Ascending aorta (tissue), 2 donors: ENCODE results near the gene PPP1R1B. TPM values are rescaled to one million over a fixed set of nuclear protein-coding genes. Genes with fewer than 3 reads are reported as not detected.

Experiments used
- DNase-seq, 2 donors: peaks; one replicate each; pipeline ENCODE4 v3.0.0-alpha.2; 2019; ENCODE audit warnings: low spot score in 2 of 2
- H3K27ac ChIP-seq, 2 donors: fragments of 200-600 bp; sonication (generic); one replicate each; pipeline ENCODE4 v1.5.1; 2016 to 2017; ENCODE audit warnings: mild to moderate bottlenecking in 1 of 2
- H3K27me3 ChIP-seq: fragments of 200-600 bp; sonication (generic); one replicate; pipeline ENCODE4 v1.5.1; 2017
- H3K36me3 ChIP-seq, 2 donors: fragments of 200-600 bp; sonication (generic); one replicate each; pipeline ENCODE4 v1.5.1; 2016
- H3K4me1 ChIP-seq, 2 donors: fragments of 200-600 bp; sonication (generic); one replicate each; pipeline ENCODE4 v1.5.1; 2016 to 2017; ENCODE audit warnings: mild to moderate bottlenecking in 1 of 2
- H3K4me3 ChIP-seq, 2 donors: fragments of 200-600 bp; sonication (generic); one replicate each; pipeline ENCODE4 v1.5.1; 2016 to 2017; ENCODE audit warnings: mild to moderate bottlenecking in 1 of 2
- H3K9me3 ChIP-seq, 2 donors: fragments of 200-600 bp; sonication (generic); one replicate each; pipeline ENCODE4 v1.5.1; 2016
- intact Hi-C: fragments of 100-400 bp; cut with DNase I; formaldehyde crosslinking; loops from one replicate; pipeline ENCODE4 v1.15.1; 2023
- total RNA-seq: library from RNA; depleted of rRNA; stranded (reverse); fragments of >200 nt; gene quantifications from one replicate; pipeline ENCODE4 v1.1.0, GENCODE V29; 2016
- TF ChIP-seq, protein P1 (sequence below), 3 experiments: fragments of 200-600 bp in 2 of 3; fragments of 450-650 bp in 1 of 3; sonication (generic) in 2 of 3; IDR thresholded peaks; one replicate each; pipeline ENCODE4 v1.5.1; 2016 to 2019; ENCODE audit warnings: antibody characterized with exemption in 3 of 3, mild to moderate bottlenecking in 1 of 3, moderate library complexity in 1 of 3

Gene PPP1R1B
- total RNA-seq, 1 donor from 2014 or later, result 2.4 TPM

DNA sequence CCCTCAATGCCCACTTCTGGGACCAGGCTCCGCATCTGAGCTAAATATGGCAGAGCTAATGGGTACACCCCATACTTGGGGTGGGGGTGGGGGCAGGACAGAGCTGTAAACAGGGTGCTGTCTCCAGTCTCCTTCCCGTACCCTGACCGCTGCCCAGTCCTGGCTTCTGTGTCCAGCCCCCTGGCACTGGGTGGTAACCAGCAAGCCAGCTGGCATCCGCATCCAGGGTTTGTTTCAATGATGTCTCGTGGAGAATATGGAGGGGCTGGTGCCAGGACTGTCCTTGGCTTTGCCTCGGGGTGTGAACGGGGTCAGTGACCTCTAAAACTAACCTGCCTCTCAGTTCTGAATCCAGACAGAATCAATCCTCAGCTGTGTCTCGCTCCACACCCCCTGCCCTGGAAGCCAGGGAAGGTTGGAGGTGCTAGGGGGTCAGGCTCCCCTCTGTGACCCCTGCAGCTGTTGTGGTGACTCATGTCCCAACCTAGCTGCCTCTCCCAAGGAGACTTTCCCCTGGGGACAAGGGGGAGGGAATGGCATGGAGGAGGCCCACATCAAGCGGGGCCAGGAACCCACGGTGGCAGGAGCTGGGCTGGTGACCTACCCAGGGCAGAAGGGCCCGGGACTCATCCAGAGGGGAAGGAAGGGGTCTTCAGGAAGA lies 40.0 kb downstream of the PPP1R1B start:
- peak overlapping the region; percentile 68 to 74 for H3K27ac ChIP-seq

DNA sequence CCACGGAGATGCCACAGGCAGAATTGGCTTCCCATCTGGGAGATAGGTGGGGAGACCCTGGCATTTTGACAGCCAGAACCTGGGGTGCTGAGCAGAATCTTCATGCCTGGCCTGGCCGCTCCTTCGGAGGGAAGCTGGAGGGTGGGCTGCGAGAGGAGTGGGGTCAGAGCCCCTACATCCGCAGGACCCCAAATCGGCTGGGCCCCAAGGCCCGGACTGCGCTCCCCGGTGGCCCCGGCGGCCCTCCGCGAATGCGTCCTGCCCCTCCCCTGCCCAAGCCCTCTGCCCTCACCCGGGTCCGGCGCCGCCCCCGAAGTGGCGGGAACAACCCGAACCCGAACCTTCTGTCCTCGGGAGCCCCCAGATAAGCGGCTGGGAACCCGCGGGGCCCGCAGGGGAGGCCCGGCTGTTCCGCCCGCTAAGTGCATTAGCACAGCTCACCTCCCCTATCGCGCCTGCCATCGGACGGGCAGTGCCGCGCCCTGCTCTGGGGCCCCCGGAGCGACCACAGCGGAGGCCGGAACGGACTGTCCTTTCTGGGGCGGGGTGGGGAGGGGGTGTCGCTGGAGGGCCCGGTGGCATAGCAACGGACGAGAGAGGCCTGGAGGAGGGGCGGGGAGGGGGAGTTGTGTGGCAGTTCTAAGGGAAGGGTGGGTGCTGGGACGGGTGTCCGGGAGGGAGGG lies 40.7 kb downstream of the PPP1R1B start:
- Histone ChIP-seq H3K36me3 (no peaks in the 10 kb centered on the region), H3K4me1 (peaks cover 25 to 65% of the 10 kb centered on the region in 2 donors), H3K9me3 (no peaks in the 10 kb centered on the region), H3K4me3 (peak overlapping the region; percentile 37 to 63), H3K27ac (peak overlapping the region; percentile 68 to 74), H3K27me3 (no peaks in the 10 kb centered on the region)
- no peak for DNase-seq
- intact Hi-C loops, result loop anchor here (2.0 to 5.0 kb wide), 2 partner anchors 33 to 65 kb away; partner anchors contain the start of gene MIEN1
- TF ChIP-seq, protein P1, sequence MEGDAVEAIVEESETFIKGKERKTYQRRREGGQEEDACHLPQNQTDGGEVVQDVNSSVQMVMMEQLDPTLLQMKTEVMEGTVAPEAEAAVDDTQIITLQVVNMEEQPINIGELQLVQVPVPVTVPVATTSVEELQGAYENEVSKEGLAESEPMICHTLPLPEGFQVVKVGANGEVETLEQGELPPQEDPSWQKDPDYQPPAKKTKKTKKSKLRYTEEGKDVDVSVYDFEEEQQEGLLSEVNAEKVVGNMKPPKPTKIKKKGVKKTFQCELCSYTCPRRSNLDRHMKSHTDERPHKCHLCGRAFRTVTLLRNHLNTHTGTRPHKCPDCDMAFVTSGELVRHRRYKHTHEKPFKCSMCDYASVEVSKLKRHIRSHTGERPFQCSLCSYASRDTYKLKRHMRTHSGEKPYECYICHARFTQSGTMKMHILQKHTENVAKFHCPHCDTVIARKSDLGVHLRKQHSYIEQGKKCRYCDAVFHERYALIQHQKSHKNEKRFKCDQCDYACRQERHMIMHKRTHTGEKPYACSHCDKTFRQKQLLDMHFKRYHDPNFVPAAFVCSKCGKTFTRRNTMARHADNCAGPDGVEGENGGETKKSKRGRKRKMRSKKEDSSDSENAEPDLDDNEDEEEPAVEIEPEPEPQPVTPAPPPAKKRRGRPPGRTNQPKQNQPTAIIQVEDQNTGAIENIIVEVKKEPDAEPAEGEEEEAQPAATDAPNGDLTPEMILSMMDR (IDR thresholded peaks at IDR 0.05), result no peak

More for the DNA sequence above, 40.0 kb downstream of the PPP1R1B start:
- Histone ChIP-seq H3K36me3 (no peaks in the 10 kb centered on the region), H3K4me3 (peak overlapping the region; percentile 37 to 63), H3K27me3 (no peaks in the 10 kb centered on the region), H3K9me3 (no peaks in the 10 kb centered on the region), H3K4me1 (peaks cover 25 to 62% of the 10 kb centered on the region in 2 donors)
- peak in 1 of 2 donors; percentile 87 for DNase-seq
- intact Hi-C loops, result loop anchor here (2.0 to 5.0 kb wide), 2 partner anchors 32 to 66 kb away; partner anchors contain the start of gene MIEN1
- TF ChIP-seq, protein P1 (IDR thresholded peaks at IDR 0.05), result no peak

DNA sequence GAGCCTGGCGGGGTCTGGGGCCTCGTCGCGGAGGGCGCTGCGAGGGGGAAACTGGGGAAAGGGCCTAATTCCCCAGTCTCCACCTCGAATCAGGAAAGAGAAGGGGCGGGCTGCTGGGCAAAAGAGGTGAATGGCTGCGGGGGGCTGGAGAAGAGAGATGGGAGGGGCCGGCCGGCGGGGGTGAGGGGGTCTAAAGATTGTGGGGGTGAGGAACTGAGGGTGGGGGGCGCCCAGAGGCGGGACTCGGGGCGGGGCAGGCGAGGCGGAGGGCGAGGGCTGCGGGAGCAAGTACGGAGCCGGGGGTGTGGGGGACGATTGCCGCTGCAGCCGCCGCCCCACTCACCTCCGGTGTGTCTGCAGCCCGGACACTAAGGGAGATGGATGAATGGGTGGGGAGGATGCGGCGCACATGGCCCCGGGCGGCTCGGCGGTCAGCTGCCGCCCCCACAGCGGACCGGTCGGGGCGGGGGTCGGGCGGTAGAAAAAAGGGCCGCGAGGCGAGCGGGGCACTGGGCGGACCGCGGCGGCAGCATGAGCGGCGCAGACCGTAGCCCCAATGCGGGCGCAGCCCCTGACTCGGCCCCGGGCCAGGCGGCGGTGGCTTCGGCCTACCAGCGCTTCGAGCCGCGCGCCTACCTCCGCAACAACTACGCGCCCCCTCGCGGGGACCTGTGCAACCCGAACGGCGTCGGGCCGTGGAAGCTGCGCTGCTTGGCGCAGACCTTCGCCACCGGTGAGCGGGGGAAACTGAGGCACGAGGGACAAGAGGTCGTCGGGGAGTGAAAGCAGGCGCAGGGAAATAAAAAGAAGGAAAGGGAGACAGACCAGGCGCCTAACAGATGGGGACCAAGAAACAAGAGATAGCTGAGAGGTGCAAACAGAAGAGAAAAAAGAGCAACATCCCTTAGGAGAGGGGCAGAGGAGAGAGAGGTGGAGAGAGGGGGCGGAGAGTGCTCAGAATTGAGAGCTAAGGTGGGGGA lies 41.5 kb downstream of the PPP1R1B start, which contains the start of gene PNMT:
Gene PNMT (plus strand): TSS at position 509 of the 980 bp plus-strand sequence. CDS start 23 bp downstream, at position 532.
- Histone ChIP-seq H3K4me3 (peak within 1 kb of the TSS; percentile 37 to 63), H3K27ac (peak within 1 kb of the TSS; percentile 68 to 74), H3K4me1 (peaks cover 25 to 59% of the 10 kb centered on the region in 2 donors), H3K9me3 (no peaks in the 10 kb centered on the region), H3K27me3 (no peaks in the 10 kb centered on the region), H3K36me3 (no peaks in the 10 kb centered on the region)
- TF ChIP-seq, protein P1 (IDR thresholded peaks at IDR 0.05), result peak; percentile 52 to 70 (median 54)
- no peak for DNase-seq
- intact Hi-C loops, result loop anchor here (2.0 to 5.0 kb wide), 3 partner anchors 33 to 64 kb away; partner anchors contain the start of gene MIEN1

DNA sequence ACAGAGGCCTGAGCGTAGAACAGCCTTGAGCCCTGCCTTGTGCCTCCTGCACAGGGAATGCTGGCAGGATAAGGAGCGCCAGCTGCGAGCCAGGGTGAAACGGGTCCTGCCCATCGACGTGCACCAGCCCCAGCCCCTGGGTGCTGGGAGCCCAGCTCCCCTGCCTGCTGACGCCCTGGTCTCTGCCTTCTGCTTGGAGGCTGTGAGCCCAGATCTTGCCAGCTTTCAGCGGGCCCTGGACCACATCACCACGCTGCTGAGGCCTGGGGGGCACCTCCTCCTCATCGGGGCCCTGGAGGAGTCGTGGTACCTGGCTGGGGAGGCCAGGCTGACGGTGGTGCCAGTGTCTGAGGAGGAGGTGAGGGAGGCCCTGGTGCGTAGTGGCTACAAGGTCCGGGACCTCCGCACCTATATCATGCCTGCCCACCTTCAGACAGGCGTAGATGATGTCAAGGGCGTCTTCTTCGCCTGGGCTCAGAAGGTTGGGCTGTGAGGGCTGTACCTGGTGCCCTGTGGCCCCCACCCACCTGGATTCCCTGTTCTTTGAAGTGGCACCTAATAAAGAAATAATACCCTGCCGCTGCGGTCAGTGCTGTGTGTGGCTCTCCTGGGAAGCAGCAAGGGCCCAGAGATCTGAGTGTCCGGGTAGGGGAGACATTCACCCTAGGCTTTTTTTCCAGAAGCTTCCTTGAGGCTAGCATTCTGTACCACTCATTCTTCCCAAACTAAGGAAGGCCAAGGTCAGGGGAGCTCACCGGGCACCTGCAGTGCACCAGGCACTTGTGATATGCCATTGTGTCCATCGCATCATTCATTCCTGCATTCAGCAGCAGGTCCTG lies 43.4 kb downstream of the PPP1R1B start:
- intact Hi-C loops, result loop anchor here (2.0 to 5.0 kb wide), 2 partner anchors 35 to 62 kb away; partner anchors contain the start of gene MIEN1
- Histone ChIP-seq H3K4me3 (no peak overlapping the region), H3K27me3 (no peaks in the 10 kb centered on the region), H3K9me3 (no peaks in the 10 kb centered on the region), H3K36me3 (no peaks in the 10 kb centered on the region), H3K4me1 (peaks cover 16 to 48% of the 10 kb centered on the region in 2 donors), H3K27ac (no peak overlapping the region)
- peak in 1 of 2 donors; percentile 61 for DNase-seq
- TF ChIP-seq, protein P1 (IDR thresholded peaks at IDR 0.05), result no peak
